Measurements from ENCODE around the gene CLDND2. TPM values are rescaled to one million over a fixed set of nuclear protein-coding genes. Genes with fewer than 3 reads are reported as not detected.

CLDND2 gene, protein sequence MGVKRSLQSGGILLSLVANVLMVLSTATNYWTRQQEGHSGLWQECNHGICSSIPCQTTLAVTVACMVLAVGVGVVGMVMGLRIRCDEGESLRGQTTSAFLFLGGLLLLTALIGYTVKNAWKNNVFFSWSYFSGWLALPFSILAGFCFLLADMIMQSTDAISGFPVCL
- total RNA-seq (2021; ENCODE audit: unreplicated experiment) (1.8 TPM), Bru-seq, nascent RNA (percentile 34 among the genes with signal in this experiment), BruChase-seq, experiment 1, labeled RNA remaining after a 6-hour chase (percentile 29 among the genes with signal in this experiment), BruChase-seq, experiment 2, labeled RNA remaining after a 2-hour chase (percentile 29 among the genes with signal in this experiment)
- polyA plus RNA-seq (2012): 1.3 and 2.0 TPM in 2 replicates
- long read RNA-seq, partial matches to known transcripts: 1 of 5 reads
- long read RNA-seq, other reads (novel, unspliced or antisense): 4 of 5 reads

DNA sequence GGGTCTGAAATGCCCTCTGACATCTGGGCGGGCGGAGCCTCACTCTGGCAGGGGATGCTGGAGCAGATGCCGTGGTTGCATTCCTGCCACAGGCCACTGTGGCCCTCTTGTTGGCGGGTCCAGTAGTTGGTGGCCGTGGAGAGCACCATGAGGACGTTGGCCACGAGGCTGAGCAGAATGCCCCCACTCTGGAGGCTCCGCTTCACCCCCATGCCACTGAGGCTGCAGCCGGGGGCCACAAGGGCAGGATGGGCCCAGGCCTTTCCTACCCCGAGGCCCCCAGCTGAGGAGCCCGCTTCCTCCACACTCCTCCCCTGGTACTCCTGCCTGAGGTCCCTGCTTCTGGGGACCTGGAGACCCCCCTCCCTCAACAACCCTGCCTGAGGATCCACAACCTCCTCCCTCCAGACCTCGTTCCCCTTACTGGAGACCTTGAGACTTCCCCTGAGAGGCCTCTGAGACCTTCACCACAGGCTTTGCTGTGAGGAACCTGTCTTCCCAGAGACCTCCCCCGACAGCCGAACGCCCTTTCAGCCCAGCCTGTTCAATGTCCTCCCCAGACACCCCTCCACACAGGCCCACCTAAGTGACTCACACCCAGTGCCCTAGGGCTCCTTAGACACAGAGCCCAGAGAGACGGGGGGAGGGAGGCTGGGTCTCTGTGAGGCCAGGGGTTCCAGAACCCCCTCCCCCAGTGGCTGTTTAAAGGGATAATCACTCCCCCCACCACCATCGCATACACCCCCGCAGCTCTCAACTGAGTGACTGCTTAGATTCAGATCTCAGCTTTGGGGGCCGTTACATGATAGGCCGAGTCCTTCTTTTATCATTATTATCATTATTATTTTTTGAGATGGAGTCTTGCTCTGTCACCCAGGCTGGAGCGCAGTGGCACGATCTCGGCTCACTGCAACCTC lies at the start of gene CLDND2:
Gene CLDND2, minus strand, starts transcription at position 638 of the 917 bp plus-strand sequence. Its CDS starts 426 bp downstream, at position 212.
- H3K36me3 ChIP-seq (ENCODE audit: control insufficient read depth in 1 of 2, insufficient read depth in 2 of 2, low read length in 2 of 2): no peaks in the 10 kb centered on the region
- TF ChIP-seq, protein P1, sequence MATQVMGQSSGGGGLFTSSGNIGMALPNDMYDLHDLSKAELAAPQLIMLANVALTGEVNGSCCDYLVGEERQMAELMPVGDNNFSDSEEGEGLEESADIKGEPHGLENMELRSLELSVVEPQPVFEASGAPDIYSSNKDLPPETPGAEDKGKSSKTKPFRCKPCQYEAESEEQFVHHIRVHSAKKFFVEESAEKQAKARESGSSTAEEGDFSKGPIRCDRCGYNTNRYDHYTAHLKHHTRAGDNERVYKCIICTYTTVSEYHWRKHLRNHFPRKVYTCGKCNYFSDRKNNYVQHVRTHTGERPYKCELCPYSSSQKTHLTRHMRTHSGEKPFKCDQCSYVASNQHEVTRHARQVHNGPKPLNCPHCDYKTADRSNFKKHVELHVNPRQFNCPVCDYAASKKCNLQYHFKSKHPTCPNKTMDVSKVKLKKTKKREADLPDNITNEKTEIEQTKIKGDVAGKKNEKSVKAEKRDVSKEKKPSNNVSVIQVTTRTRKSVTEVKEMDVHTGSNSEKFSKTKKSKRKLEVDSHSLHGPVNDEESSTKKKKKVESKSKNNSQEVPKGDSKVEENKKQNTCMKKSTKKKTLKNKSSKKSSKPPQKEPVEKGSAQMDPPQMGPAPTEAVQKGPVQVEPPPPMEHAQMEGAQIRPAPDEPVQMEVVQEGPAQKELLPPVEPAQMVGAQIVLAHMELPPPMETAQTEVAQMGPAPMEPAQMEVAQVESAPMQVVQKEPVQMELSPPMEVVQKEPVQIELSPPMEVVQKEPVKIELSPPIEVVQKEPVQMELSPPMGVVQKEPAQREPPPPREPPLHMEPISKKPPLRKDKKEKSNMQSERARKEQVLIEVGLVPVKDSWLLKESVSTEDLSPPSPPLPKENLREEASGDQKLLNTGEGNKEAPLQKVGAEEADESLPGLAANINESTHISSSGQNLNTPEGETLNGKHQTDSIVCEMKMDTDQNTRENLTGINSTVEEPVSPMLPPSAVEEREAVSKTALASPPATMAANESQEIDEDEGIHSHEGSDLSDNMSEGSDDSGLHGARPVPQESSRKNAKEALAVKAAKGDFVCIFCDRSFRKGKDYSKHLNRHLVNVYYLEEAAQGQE (IDR thresholded peaks at IDR 0.05; ENCODE audit: low read depth): no peak
- TF ChIP-seq ZFX (IDR thresholded peaks at IDR 0.05): peak; percentile 38; the same call in 1 of the 2 replicates
- H3K4me3 ChIP-seq (replicated peaks in 1 of 2; ENCODE audit: low read depth in 1 of 2, low read length in 2 of 2): peak within 1 kb of the TSS; percentile 78 to 94
- BruUV-seq (replicated peaks): no TSS peak
- H3K9me2 ChIP-seq (ENCODE audit: insufficient read depth): no peaks in the 10 kb centered on the region
- H2AFZ ChIP-seq (ENCODE audit: low read depth, low read length, poor library complexity, severe bottlenecking): peak within 1 kb of the TSS; percentile 67
- H3K9ac ChIP-seq (ENCODE audit: low read length): peak within 1 kb of the TSS; percentile 96
- ChIA-PET CTCF (interaction anchor here (0.7 to 1.1 kb wide), 3 partner anchors 10 to 29 kb away, joined by 3 to 12 read pairs (median 3); no protein-coding TSS in a partner anchor), RAD21 (ENCODE audit: low non-redundant PET in 1 of 2, low total read pairs in 2 of 2, uncharacterized antibody in 2 of 2, unreplicated experiment in 2 of 2) (no interaction called here), POLR2A (interaction anchor here (1.1 to 1.5 kb wide), 3 partner anchors 9 to 29 kb away, joined by 4 to 12 read pairs (median 7); no protein-coding TSS in a partner anchor)
- H3K4me1 ChIP-seq (ENCODE audit: control insufficient read depth in 1 of 2, insufficient read depth in 2 of 2, low read length in 2 of 2): peaks cover 19 to 35% of the 10 kb centered on the region in 2 experiments
- ATAC-seq (no peak), DNase-seq (ENCODE audit: low read depth, low spot score) (no peak)
- H3K27me3 ChIP-seq (ENCODE audit: insufficient read depth, low read length): no peaks in the 10 kb centered on the region
- peak within 1 kb of the TSS; percentile 88 for H3K4me2 ChIP-seq (ENCODE audit: low read length)
- peak within 1 kb of the TSS; percentile 83 for H3K27ac ChIP-seq (ENCODE audit: low read depth, low read length)
- no peaks in the 10 kb centered on the region for H4K20me1 ChIP-seq (ENCODE audit: insufficient read depth)
- peaks cover 28% of the 10 kb centered on the region for H3K79me2 ChIP-seq (ENCODE audit: insufficient read depth, low read length)
- H3K9me3 ChIP-seq (ENCODE audit: control insufficient read depth in 1 of 2, insufficient read depth in 1 of 2, low read depth in 1 of 2, low read length in 2 of 2): no peaks in the 10 kb centered on the region
- intact Hi-C loops (cut with micrococcal nuclease): no loop called here
